Ascending aorta (tissue), 2 donors: ENCODE results near the gene CEP97. TPM values are rescaled to one million over a fixed set of nuclear protein-coding genes. Genes with fewer than 3 reads are reported as not detected.
A peak's percentile ranks its signal among the peaks of the same experiment; 100 is the strongest.

ENCODE experiments used
- DNase-seq, 2 donors: peaks; one replicate each; pipeline ENCODE4 v3.0.0-alpha.2; 2019; ENCODE audit warnings: low spot score in 2 of 2
- H3K27ac ChIP-seq, 2 donors: fragments of 200-600 bp; sonication (generic); one replicate each; pipeline ENCODE4 v1.5.1; 2016 to 2017; ENCODE audit warnings: mild to moderate bottlenecking in 1 of 2
- H3K27me3 ChIP-seq: fragments of 200-600 bp; sonication (generic); one replicate; pipeline ENCODE4 v1.5.1; 2017
- H3K36me3 ChIP-seq, 2 donors: fragments of 200-600 bp; sonication (generic); one replicate each; pipeline ENCODE4 v1.5.1; 2016
- H3K4me1 ChIP-seq, 2 donors: fragments of 200-600 bp; sonication (generic); one replicate each; pipeline ENCODE4 v1.5.1; 2016 to 2017; ENCODE audit warnings: mild to moderate bottlenecking in 1 of 2
- H3K4me3 ChIP-seq, 2 donors: fragments of 200-600 bp; sonication (generic); one replicate each; pipeline ENCODE4 v1.5.1; 2016 to 2017; ENCODE audit warnings: mild to moderate bottlenecking in 1 of 2
- H3K9me3 ChIP-seq, 2 donors: fragments of 200-600 bp; sonication (generic); one replicate each; pipeline ENCODE4 v1.5.1; 2016
- intact Hi-C: fragments of 100-400 bp; cut with DNase I; formaldehyde crosslinking; loops from one replicate; pipeline ENCODE4 v1.15.1; 2023
- total RNA-seq: library from RNA; depleted of rRNA; stranded (reverse); fragments of >200 nt; gene quantifications from one replicate; pipeline ENCODE4 v1.1.0, GENCODE V29; 2016
- TF ChIP-seq, protein P1 (sequence below), 3 experiments: fragments of 200-600 bp in 2 of 3; fragments of 450-650 bp in 1 of 3; sonication (generic) in 2 of 3; IDR thresholded peaks; one replicate each; pipeline ENCODE4 v1.5.1; 2016 to 2019; ENCODE audit warnings: antibody characterized with exemption in 3 of 3, mild to moderate bottlenecking in 1 of 3, moderate library complexity in 1 of 3

CEP97 gene
- total RNA-seq, 1 donor from 2014 or later, result 1.3 TPM

DNA sequence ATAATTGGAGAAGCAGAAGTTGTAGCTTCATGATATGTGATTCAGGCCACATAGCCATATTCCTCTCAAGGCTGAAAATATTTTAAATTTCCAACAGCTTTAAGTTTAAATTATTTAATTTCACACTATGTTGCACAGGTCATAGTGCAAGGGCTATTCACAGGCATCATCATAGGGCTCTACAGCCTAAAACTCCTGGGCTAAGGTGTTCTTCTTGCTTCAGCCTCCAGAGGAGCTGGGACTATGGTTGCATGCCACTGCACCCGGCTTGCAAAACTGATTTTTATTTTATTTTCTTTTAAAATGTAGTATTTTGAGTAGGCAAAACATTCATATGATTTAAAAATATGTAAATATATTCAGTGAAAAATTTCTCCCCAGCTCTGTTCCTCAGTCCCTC is 6.0 kb upstream of the CEP97 start:
- Histone ChIP-seq H3K27me3 (no peaks in the 10 kb centered on the region), H3K27ac (no peak overlapping the region), H3K9me3 (no peaks in the 10 kb centered on the region), H3K36me3 (no peaks in the 10 kb centered on the region), H3K4me3 (no peak overlapping the region), H3K4me1 (no peaks in the 10 kb centered on the region)
- intact Hi-C loops, result no loop called here
- no peak for DNase-seq
- TF ChIP-seq, protein P1, sequence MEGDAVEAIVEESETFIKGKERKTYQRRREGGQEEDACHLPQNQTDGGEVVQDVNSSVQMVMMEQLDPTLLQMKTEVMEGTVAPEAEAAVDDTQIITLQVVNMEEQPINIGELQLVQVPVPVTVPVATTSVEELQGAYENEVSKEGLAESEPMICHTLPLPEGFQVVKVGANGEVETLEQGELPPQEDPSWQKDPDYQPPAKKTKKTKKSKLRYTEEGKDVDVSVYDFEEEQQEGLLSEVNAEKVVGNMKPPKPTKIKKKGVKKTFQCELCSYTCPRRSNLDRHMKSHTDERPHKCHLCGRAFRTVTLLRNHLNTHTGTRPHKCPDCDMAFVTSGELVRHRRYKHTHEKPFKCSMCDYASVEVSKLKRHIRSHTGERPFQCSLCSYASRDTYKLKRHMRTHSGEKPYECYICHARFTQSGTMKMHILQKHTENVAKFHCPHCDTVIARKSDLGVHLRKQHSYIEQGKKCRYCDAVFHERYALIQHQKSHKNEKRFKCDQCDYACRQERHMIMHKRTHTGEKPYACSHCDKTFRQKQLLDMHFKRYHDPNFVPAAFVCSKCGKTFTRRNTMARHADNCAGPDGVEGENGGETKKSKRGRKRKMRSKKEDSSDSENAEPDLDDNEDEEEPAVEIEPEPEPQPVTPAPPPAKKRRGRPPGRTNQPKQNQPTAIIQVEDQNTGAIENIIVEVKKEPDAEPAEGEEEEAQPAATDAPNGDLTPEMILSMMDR (IDR thresholded peaks at IDR 0.05), result no peak

DNA sequence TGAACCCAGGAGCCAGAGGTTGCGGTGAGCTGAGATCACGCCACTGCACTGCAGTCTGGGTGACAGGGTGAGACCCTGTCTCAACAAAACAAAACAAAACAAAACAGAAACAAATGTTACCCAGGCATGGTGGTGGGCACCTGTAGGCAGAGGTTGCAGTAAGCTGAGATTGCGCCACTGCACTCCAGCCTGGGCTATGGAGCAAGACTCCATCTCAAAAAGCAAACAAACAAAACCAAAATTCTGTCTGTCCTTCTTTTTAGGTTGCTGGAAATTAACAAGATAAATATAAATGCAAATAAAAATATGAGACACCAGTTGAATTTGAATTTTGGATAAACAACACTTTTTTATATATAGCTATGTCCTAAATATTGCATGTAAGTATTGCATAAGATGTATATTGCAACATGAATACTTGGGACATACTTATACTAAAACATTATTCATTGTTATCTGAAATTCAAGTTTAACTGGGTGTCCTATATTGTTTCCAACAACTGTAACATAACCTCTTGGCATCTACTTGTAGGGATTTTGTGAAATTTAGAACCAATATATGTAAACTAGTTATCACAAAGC is 4.7 kb upstream of the CEP97 start:
- no peaks in the 10 kb centered on the region for H3K9me3 ChIP-seq
- H3K4me1 ChIP-seq, result peaks cover 0 to 4% of the 10 kb centered on the region in 2 donors
- intact Hi-C loops, result loop anchor here (5.0 kb wide), 1 partner anchor 128 kb away; the partner anchor contains the start of gene NFKBIZ
- no peak overlapping the region for H3K4me3 ChIP-seq
- DNase-seq, result no peak
- TF ChIP-seq, protein P1 (IDR thresholded peaks at IDR 0.05), result no peak
- no peak overlapping the region for H3K27ac ChIP-seq
- H3K27me3 ChIP-seq, result no peaks in the 10 kb centered on the region
- no peaks in the 10 kb centered on the region for H3K36me3 ChIP-seq

- DNase-seq, result no peak
- Histone ChIP-seq H3K4me1 (peaks cover 0 to 4% of the 10 kb centered on the region in 2 donors), H3K36me3 (no peaks in the 10 kb centered on the region), H3K4me3 (no peak overlapping the region), H3K9me3 (no peaks in the 10 kb centered on the region), H3K27me3 (no peaks in the 10 kb centered on the region), H3K27ac (peak overlapping the region in 1 of 2 donors; percentile 11)
- TF ChIP-seq, protein P1 (IDR thresholded peaks at IDR 0.05), result no peak
- intact Hi-C loops, result loop anchor here (5.0 kb wide), 1 partner anchor 126 kb away; the partner anchor contains the start of gene NFKBIZ
Observed at GRCh38 chr3:101720851-101721840, 3.3 kb upstream of the CEP97 start.

- Histone ChIP-seq H3K4me1 (peaks cover 0 to 4% of the 10 kb centered on the region in 2 donors), H3K9me3 (no peaks in the 10 kb centered on the region), H3K4me3 (no peak overlapping the region), H3K27me3 (no peaks in the 10 kb centered on the region), H3K36me3 (no peaks in the 10 kb centered on the region), H3K27ac (no peak overlapping the region)
- TF ChIP-seq, protein P1 (IDR thresholded peaks at IDR 0.05), result no peak
- DNase-seq, result no peak
- intact Hi-C loops, result loop anchor here (5.0 kb wide), 1 partner anchor 125 kb away; the partner anchor contains the start of gene NFKBIZ
Observed at GRCh38 chr3:101722394-101723173, 1.8 kb upstream of the CEP97 start.

- H3K4me3 ChIP-seq, result peak overlapping the region; percentile 70 to 75
- no peaks in the 10 kb centered on the region for H3K36me3 ChIP-seq
- intact Hi-C loops, result loop anchor here (2.0 kb wide), 1 partner anchor 39 kb away; the partner anchor contains the start of gene RPL24
- peak in 1 of 2 donors; percentile 70 for DNase-seq
- H3K4me1 ChIP-seq, result peaks cover 0 to 4% of the 10 kb centered on the region in 2 donors
- TF ChIP-seq, protein P1 (IDR thresholded peaks at IDR 0.05), result no peak
- no peaks in the 10 kb centered on the region for H3K27me3 ChIP-seq
- no peaks in the 10 kb centered on the region for H3K9me3 ChIP-seq
- H3K27ac ChIP-seq, result peak overlapping the region; percentile 54 to 72
Observed at GRCh38 chr3:101725194-101725889, 928 bp downstream of the CEP97 start.
